D721Med (cell line): ENCODE results near the gene WIZ.

Experiments
- DNase-seq: peaks from one replicate; pipeline ENCODE4 v3.0.0; 2011; ENCODE audit warnings: low spot score; ENCODE audit not compliant: insufficient read length
- FAIRE-seq: peaks from 2 replicates; lab custom pipeline; 2011; peaks lifted over from hg19 to GRCh38; lab: Jason Lieb, UNC
- CTCF ChIP-seq: IDR thresholded peaks from 2 replicates; pipeline ENCODE4 v1.5.1; 2012; ENCODE audit warnings: mild to moderate bottlenecking, control low read depth; ENCODE audit not compliant: insufficient read depth; ENCODE audit errors: missing control alignments

The WIZ gene

GRCh38 chr19:15447057-15447456 is 2.7 kb downstream of the WIZ start:
- FAIRE-seq (no peak), DNase-seq (no peak)
- no peak for TF ChIP-seq CTCF

- DNase-seq: no peak
- FAIRE-seq: no peak
- TF ChIP-seq CTCF: no peak
Observed at GRCh38 chr19:15445807-15446376, 3.9 kb downstream of the WIZ start.

GRCh38 chr19:15445227-15445605 is 4.5 kb downstream of the WIZ start:
- FAIRE-seq (no peak), DNase-seq (no peak)
- TF ChIP-seq CTCF: no peak

GRCh38 chr19:15444505-15445226 is 5.1 kb downstream of the WIZ start:
- DNase-seq (no peak), FAIRE-seq (no peak)
- no peak for TF ChIP-seq CTCF

- no peak for TF ChIP-seq CTCF
- FAIRE-seq: no peak
- DNase-seq: no peak
Observed at GRCh38 chr19:15443838-15444237, 5.9 kb downstream of the WIZ start.

GRCh38 chr19:15443325-15443724 is 6.4 kb downstream of the WIZ start:
- FAIRE-seq: no peak
- TF ChIP-seq CTCF: no peak
- DNase-seq: no peak
